ENCODE data around the gene CDK6.

CDK6 gene

DNA sequence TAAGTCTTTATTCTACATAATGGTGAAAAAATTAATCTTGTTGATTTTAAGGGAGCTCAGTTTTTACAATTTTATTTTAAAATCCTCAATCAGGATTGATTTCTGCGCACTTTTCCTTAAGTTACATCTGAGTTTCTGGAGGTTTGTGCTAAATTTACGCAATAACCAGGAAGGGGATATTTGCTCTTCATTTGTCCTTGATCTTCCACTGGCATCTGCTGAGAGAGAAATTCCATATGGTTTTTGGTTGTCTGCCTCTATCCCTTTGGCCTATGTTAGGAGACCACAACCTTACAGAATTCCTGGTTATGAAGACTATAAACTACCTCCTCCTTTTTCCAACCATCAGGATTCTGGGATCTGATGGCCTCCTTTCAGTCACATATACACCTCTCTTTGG lies 20.1 kb upstream of the CDK6 start:
- no peak overlapping the region for H3K4me3 ChIP-seq (replicated peaks; ENCODE audit: low read depth, low read length)
- TF ChIP-seq CTCF (IDR thresholded peaks at IDR 0.05; ENCODE audit: low read length, missing control alignments) = no peak
- no peak for DNase-seq (ENCODE audit: low read depth)

DNA sequence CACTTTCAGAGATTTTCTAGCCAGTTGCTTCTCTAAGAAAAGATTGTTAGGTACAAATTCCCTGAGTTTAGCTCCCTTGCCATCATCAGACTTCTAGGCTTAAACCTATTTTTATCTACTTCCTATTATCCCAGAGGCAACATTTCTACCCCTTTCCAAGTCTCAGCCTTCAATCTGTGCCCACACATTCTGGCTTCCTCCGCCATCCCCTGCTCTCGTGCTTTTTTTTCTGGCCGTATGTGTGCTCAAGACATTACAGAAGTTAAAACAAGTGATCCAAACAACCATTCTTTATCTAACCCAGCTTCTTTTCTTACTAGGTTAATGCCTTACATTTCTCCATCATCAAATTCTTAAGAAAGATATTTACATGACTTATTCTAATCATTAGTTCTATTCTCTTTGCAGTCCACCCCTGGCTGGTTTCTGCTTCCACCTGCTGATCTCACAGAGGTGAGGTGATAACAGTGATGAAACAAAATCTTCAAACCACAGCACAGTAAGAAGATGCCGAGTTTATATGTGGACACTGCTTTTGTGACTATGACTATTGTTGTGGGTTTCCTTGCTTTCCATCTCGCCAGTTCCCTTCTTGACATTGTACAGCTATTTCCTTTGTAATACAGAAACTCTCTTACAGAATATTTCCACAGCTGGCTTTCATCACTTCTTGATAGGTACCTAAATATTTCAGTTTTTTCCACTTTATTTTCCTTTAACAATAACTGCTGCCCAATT lies 18.3 kb upstream of the CDK6 start:
- DNase-seq (ENCODE audit: low read depth) = peak; percentile 56
- no peak for TF ChIP-seq CTCF (IDR thresholded peaks at IDR 0.05; ENCODE audit: low read length, missing control alignments)
- no peak overlapping the region for H3K4me3 ChIP-seq (replicated peaks; ENCODE audit: low read depth, low read length)

- DNase-seq (ENCODE audit: low read depth) = no peak
- H3K4me3 ChIP-seq (replicated peaks; ENCODE audit: low read depth, low read length) = no peak overlapping the region
- no peak for TF ChIP-seq CTCF (IDR thresholded peaks at IDR 0.05; ENCODE audit: low read length, missing control alignments)
Observed at GRCh38 chr7:92851732-92852131, 15.4 kb upstream of the CDK6 start.

DNA sequence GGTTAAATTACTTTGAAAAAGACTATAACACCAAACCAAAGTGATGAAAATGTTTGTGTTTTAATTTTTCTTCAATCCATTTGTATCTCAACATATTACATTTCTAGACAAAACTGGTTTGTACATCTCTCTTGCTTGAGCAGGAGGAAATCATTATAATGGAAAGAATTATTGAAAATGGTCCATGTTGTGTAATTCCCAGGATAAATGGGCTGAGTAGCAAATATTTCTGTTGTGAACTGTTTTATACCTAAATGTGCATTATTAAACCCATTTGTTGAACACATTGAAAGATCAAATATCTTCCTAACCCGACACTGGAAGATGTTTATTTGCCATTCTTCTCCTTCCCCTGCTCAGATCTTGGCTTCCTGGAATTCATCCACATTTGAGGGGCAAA lies 14.1 kb upstream of the CDK6 start:
- no peak for TF ChIP-seq CTCF (IDR thresholded peaks at IDR 0.05; ENCODE audit: low read length, missing control alignments)
- no peak for DNase-seq (ENCODE audit: low read depth)
- no peak overlapping the region for H3K4me3 ChIP-seq (replicated peaks; ENCODE audit: low read depth, low read length)

GRCh38 chr7:92849322-92849721 lies 12.9 kb upstream of the CDK6 start:
- no peak for DNase-seq (ENCODE audit: low read depth)
- no peak for TF ChIP-seq CTCF (IDR thresholded peaks at IDR 0.05; ENCODE audit: low read length, missing control alignments)
- H3K4me3 ChIP-seq (replicated peaks; ENCODE audit: low read depth, low read length) = no peak overlapping the region

DNA sequence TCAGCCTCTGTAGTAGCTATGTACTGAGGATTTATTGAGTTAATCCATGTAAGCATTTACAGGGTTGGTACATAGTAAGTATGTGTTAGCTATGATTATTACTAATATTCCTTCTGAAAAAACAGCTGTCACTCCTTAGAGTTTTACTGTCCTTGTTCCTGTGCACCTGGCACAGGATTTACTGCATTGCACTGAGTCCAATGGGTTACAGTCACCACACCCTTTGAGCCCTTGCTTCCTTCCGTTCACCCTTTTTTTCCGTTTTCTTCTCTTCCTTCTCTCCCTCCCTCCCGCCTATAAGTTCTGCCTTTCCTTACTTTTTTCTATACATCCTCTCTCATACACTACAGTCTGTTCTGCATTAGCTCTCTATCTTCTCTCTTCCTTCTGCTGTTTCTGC lies 12.5 kb upstream of the CDK6 start:
- TF ChIP-seq CTCF (IDR thresholded peaks at IDR 0.05; ENCODE audit: low read length, missing control alignments) = no peak
- no peak overlapping the region for H3K4me3 ChIP-seq (replicated peaks; ENCODE audit: low read depth, low read length)
- no peak for DNase-seq (ENCODE audit: low read depth)

DNA sequence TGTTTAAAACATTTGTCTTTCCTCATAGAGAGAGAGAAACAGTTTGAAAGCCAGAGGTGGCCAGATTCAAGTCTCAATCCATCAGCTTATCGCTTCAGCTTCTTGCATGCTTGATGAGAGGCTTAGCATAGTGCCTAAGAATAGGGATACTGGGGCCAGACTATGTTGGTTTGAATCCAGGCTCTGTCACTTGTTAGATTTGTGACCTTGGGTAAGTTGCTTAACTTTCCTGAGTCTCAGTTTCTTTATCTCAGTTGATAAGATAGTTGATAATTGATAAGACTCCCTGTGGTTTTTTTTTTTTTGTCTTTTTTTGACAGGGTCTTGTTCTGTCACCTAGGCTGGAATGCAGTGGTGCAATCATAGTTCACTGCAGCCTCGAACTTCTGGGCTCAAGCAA lies 12.1 kb upstream of the CDK6 start:
- TF ChIP-seq CTCF (IDR thresholded peaks at IDR 0.05; ENCODE audit: low read length, missing control alignments) = no peak
- no peak for DNase-seq (ENCODE audit: low read depth)
- H3K4me3 ChIP-seq (replicated peaks; ENCODE audit: low read depth, low read length) = no peak overlapping the region

Data from fibroblast of pulmonary artery (primary cell).